ENCODE data around the gene SLCO1A2. TPM values are rescaled to one million over a fixed set of nuclear protein-coding genes. Genes with fewer than 3 reads are reported as not detected.

The SLCO1A2 gene
- total and polyA plus RNA-seq, 5 experiments from 2014 or later = 0.05 to 0.34 (median 0.07) TPM; not detected in 2

DNA sequence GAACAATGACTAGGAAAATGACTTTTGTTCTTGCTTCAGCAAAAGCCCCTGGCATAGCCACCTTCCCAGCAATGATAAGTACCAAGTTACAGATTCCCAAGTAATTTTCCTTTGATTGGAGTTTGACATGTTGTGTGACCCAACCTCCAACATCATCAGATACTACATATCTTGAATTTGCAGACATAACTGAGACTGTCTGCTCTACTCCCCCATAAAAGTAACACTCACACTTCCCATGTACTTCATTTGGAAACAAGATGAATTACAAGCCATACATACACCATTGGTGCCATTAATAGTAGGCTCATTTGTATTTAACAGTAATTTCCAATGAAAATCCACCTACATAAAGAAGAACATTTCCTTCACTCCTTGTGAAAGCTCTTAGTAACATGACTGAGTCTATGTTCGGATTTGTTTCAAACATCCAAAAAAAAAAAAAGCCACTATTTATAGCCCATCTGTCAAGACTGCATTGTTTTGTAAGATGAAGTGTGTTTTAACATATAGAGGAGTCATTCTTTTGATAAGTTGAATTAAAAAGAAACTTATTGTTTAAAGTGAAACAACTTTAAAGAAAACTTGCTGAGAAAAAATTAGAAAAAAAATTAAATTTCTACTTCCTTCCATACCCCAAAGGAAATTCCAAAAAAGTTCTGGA, 12.0 kb upstream of the SLCO1A2 start:
- Mint-ChIP-seq H3K27ac (no peak overlapping the region), H3K9me3 (no peaks in the 10 kb centered on the region), H3K4me1 (no peaks in the 10 kb centered on the region), H3K4me3 (no peak overlapping the region), H3K36me3 (no peaks in the 10 kb centered on the region), H3K27me3 (peaks cover 3 to 22% (median 5%) of the 10 kb centered on the region in 5 donors)
- DNase-seq (no peak), ATAC-seq (no peak)
- POLR2A ChIA-PET = no interaction called here

- H3K4me1 Mint-ChIP-seq = no peaks in the 10 kb centered on the region
- no peaks in the 10 kb centered on the region for H3K36me3 Mint-ChIP-seq
- no peaks in the 10 kb centered on the region for H3K9me3 Mint-ChIP-seq
- H3K27me3 Mint-ChIP-seq = peaks cover 3 to 34% (median 3%) of the 10 kb centered on the region in 5 donors
- H3K4me3 Mint-ChIP-seq = no peak overlapping the region
- POLR2A ChIA-PET = no interaction called here
- ATAC-seq = no peak
- H3K27ac Mint-ChIP-seq = no peak overlapping the region
- no peak for DNase-seq
Measured at GRCh38 chr12:21343636-21344035, 8.9 kb upstream of the SLCO1A2 start.

DNA sequence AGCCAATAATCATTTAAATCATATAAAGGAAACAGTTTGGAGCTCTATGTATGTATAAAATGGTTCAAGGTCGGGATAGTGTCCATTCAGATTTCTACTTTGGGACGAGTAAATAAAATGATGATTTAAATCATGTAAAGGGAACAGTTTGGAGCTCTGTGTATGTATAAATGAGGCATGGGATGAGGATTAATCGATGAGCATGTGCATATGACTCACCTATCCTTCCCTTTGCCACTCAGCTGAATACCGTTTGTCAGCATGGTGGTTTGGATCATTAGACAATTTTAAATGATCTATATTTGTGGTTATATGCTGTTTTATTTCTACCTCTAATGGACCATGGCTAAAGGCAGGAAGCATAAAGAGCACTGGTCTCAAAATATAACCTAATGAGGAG, 7.1 kb upstream of the SLCO1A2 start:
- ATAC-seq (no peak), DNase-seq (no peak)
- no peak overlapping the region for H3K4me3 Mint-ChIP-seq
- H3K4me1 Mint-ChIP-seq = no peaks in the 10 kb centered on the region
- POLR2A ChIA-PET = no interaction called here
- no peaks in the 10 kb centered on the region for H3K36me3 Mint-ChIP-seq
- H3K27me3 Mint-ChIP-seq = peaks cover 0 to 17% (median 3%) of the 10 kb centered on the region in 5 donors
- H3K9me3 Mint-ChIP-seq = no peaks in the 10 kb centered on the region
- no peak overlapping the region for H3K27ac Mint-ChIP-seq

GRCh38 chr12:21340403-21340802, 5.7 kb upstream of the SLCO1A2 start:
- H3K27me3 Mint-ChIP-seq = peaks cover 0 to 17% (median 0%) of the 10 kb centered on the region in 5 donors
- H3K9me3 Mint-ChIP-seq = no peaks in the 10 kb centered on the region
- ATAC-seq (no peak), DNase-seq (no peak)
- H3K4me1 Mint-ChIP-seq = no peaks in the 10 kb centered on the region
- POLR2A ChIA-PET = no interaction called here
- H3K36me3 Mint-ChIP-seq = no peaks in the 10 kb centered on the region
- H3K27ac Mint-ChIP-seq = no peak overlapping the region
- no peak overlapping the region for H3K4me3 Mint-ChIP-seq

DNA sequence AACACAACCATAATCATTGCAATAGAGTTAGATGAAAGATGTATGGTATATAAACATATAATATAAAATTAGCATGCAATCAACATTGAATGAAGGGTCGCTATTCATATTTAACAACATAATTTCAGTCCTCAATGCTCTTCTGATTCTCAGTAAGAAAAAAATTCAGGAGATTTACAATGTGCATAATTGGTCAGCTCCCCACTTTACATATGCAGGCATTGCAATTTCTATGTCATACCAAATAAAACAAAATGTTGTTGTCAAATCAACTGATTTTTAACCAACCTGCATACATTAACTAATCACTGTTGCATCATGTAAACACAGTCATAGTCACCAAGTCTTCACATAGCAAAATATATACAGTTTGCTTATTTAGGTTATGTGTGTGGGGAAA, 5.2 kb upstream of the SLCO1A2 start:
- POLR2A ChIA-PET = no interaction called here
- Mint-ChIP-seq H3K9me3 (no peaks in the 10 kb centered on the region), H3K4me1 (no peaks in the 10 kb centered on the region), H3K27me3 (peaks cover 0 to 17% (median 0%) of the 10 kb centered on the region in 5 donors), H3K27ac (no peak overlapping the region), H3K36me3 (no peaks in the 10 kb centered on the region), H3K4me3 (no peak overlapping the region)
- ATAC-seq (no peak), DNase-seq (no peak)

DNA sequence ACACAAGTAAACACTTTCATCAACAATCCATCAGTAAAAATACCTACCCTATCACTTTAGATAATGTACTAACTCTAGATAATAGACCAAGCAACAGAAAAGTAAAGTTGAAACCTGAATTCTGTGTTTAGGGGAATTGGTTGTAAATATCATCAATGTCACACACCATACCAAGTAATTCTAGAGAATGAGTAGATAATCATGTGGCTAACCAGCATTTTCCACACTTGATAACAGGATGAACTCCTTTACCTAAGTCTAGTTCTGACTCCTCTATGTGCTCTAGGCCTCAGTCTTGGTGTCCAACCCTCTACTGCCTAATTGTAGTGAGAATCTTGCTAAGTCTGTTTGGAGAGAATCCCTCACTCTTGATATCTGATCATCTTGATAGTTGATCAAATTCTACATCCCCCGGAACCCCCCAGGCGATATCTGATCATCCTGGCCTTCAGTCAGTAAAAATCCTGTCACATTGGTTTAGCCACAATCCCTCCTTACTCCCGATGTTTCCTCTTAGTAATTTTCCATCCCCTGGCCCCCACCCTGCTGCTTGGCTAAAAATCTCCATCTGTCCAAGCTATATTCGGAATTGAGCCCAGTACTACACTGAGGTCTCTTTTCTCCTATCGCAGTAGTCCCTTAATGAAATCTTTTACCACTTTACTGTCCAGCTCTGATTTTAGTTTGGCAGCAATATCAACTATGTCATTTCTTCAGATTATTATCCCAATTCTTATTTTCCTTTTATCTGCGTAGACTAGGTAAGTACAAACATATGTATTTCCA, 3.4 kb upstream of the SLCO1A2 start:
- ATAC-seq = no peak
- Mint-ChIP-seq H3K27ac (no peak overlapping the region), H3K27me3 (peaks cover 0 to 17% (median 0%) of the 10 kb centered on the region in 5 donors), H3K4me3 (no peak overlapping the region), H3K36me3 (no peaks in the 10 kb centered on the region), H3K9me3 (no peaks in the 10 kb centered on the region), H3K4me1 (no peaks in the 10 kb centered on the region)
- POLR2A ChIA-PET = no interaction called here
- DNase-seq = no peak

GRCh38 chr12:21337453-21337852, 2.7 kb upstream of the SLCO1A2 start:
- POLR2A ChIA-PET = no interaction called here
- no peak overlapping the region for H3K4me3 Mint-ChIP-seq
- no peaks in the 10 kb centered on the region for H3K9me3 Mint-ChIP-seq
- no peak for ATAC-seq
- no peaks in the 10 kb centered on the region for H3K4me1 Mint-ChIP-seq
- H3K27me3 Mint-ChIP-seq = peaks cover 0 to 17% (median 0%) of the 10 kb centered on the region in 5 donors
- H3K27ac Mint-ChIP-seq = no peak overlapping the region
- H3K36me3 Mint-ChIP-seq = no peaks in the 10 kb centered on the region
- DNase-seq = no peak

- no peaks in the 10 kb centered on the region for H3K36me3 Mint-ChIP-seq
- ATAC-seq (no peak), DNase-seq (no peak)
- POLR2A ChIA-PET = no interaction called here
- H3K4me1 Mint-ChIP-seq = no peaks in the 10 kb centered on the region
- peaks cover 0 to under 1% (median 0%) of the 10 kb centered on the region in 9 donors for H3K9me3 Mint-ChIP-seq
- H3K27me3 Mint-ChIP-seq = peaks cover 0 to 17% (median 0%) of the 10 kb centered on the region in 5 donors
- no peak overlapping the region for H3K4me3 Mint-ChIP-seq
- H3K27ac Mint-ChIP-seq = no peak overlapping the region
Measured at GRCh38 chr12:21336656-21337055, 1.9 kb upstream of the SLCO1A2 start.

DNA sequence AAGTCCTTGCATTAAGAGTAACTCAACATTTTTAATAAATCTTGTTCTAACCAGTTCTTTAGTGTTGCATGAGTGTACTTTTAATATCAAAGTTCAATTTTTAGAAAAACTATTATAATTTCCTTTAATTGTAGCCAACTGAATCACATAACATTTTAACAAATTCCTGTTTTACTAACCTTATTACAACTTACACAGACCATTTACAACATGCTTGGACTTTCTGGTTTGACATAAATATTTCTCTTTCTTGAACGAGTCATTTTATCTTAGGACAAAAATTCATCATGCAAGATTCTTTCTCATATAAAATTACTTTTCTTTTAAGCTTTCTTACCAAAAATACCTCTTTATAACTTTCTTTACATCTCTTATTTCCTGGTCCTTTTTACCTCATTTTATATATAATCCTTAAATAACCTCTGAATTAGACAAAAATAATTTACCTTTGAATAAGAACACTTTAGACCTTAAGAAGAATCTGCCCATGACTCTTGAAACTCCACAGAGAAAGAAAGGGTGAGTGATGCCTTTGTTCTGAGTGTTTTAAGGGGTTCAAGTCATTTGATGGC, 3.9 kb downstream of the SLCO1A2 start:
- H3K27me3 Mint-ChIP-seq = peaks cover 0 to 6% (median 0%) of the 10 kb centered on the region in 5 donors
- H3K27ac Mint-ChIP-seq = no peak overlapping the region
- H3K9me3 Mint-ChIP-seq = peaks cover 0 to 38% (median 21%) of the 10 kb centered on the region in 9 donors
- POLR2A ChIA-PET = no interaction called here
- no peak overlapping the region for H3K4me3 Mint-ChIP-seq
- no peak for ATAC-seq
- peaks cover 0 to 29% (median 12%) of the 10 kb centered on the region in 3 donors for H3K36me3 Mint-ChIP-seq
- H3K4me1 Mint-ChIP-seq = no peaks in the 10 kb centered on the region
- DNase-seq = no peak

DNA sequence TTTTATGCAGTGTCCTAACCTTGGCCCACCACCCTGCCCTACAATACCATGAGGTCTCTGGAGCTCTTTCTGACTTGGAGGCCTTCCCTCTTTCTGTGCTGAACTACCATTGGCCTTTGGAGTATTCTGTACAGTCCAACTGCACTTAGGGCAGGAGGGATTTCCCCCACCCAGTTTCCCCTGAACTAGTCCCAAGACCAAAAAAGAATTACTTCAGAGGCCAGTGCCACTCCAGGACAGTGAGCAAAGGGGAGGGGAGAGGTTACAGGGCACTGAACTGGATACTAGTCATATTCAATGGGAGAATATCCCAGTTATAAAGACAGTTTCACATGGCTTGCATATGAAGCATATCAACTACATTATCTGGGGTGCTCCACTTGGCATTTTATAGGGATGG, 6.1 kb downstream of the SLCO1A2 start:
- Mint-ChIP-seq H3K27me3 (peaks cover 0 to 6% (median 0%) of the 10 kb centered on the region in 5 donors), H3K4me3 (no peak overlapping the region), H3K4me1 (no peaks in the 10 kb centered on the region), H3K27ac (no peak overlapping the region), H3K9me3 (peaks cover 0 to 48% (median 25%) of the 10 kb centered on the region in 9 donors), H3K36me3 (peaks cover 0 to 32% (median 12%) of the 10 kb centered on the region in 3 donors)
- DNase-seq (no peak), ATAC-seq (no peak)
- POLR2A ChIA-PET = no interaction called here

GRCh38 chr12:21324551-21324950, 10.2 kb downstream of the SLCO1A2 start:
- Mint-ChIP-seq H3K27ac (no peak overlapping the region), H3K4me3 (no peak overlapping the region), H3K27me3 (peaks cover 0 to 6% (median 0%) of the 10 kb centered on the region in 5 donors), H3K9me3 (peaks cover 0 to 34% (median 20%) of the 10 kb centered on the region in 9 donors), H3K36me3 (peaks cover 0 to 24% (median 12%) of the 10 kb centered on the region in 3 donors), H3K4me1 (no peaks in the 10 kb centered on the region)
- DNase-seq = no peak
- ATAC-seq = no peak
- POLR2A ChIA-PET = no interaction called here

- no peak overlapping the region for H3K27ac Mint-ChIP-seq
- no peaks in the 10 kb centered on the region for H3K4me1 Mint-ChIP-seq
- H3K27me3 Mint-ChIP-seq = peaks cover 0 to 6% (median 0%) of the 10 kb centered on the region in 5 donors
- peaks cover 0 to 34% (median 20%) of the 10 kb centered on the region in 9 donors for H3K9me3 Mint-ChIP-seq
- no peak overlapping the region for H3K4me3 Mint-ChIP-seq
- DNase-seq (no peak), ATAC-seq (no peak)
- peaks cover 0 to 19% (median 12%) of the 10 kb centered on the region in 3 donors for H3K36me3 Mint-ChIP-seq
- POLR2A ChIA-PET = no interaction called here
Measured at GRCh38 chr12:21323736-21324135, 11.0 kb downstream of the SLCO1A2 start.

DNA sequence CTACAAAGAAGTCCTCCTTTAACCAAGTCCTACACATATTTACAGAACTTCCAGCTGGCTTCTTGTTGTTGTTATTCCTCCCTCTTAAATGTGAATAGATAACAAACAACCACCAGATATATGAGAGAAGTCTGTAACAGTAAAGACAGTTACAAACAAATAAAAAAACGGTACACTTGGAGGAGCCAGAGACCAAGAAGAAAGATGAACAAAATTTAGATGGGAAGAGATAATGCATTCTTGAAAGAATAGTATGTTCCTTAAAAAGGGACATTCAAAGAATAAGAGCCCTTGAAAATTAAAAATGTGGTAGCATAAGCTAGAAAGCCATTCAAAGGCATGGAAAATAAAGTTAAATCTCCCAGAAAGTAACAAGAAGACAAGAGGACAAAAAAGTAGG, 25.9 kb downstream of the SLCO1A2 start:
- ATAC-seq (no peak), DNase-seq (no peak)
- no peaks in the 10 kb centered on the region for H3K36me3 Mint-ChIP-seq
- no peaks in the 10 kb centered on the region for H3K4me1 Mint-ChIP-seq
- no peaks in the 10 kb centered on the region for H3K9me3 Mint-ChIP-seq
- H3K4me3 Mint-ChIP-seq = no peak overlapping the region
- no peak overlapping the region for H3K27ac Mint-ChIP-seq
- H3K27me3 Mint-ChIP-seq = peaks cover 1 to 14% (median 4%) of the 10 kb centered on the region in 5 donors
- POLR2A ChIA-PET = no interaction called here
